IMR-90 (cell line): ENCODE results near the gene CT47C1. TPM values are rescaled to one million over a fixed set of nuclear protein-coding genes. Genes with fewer than 3 reads are reported as not detected.
A peak's percentile ranks its signal among the peaks of the same experiment; 100 is the strongest.

ENCODE experiments used
- ATAC-seq: fragments of 200-7000 bp; cut with Tn5 transposase; 2 replicates; pipeline ENCODE4 v1.9.1; 2020; ENCODE audit warnings: low read depth, mild to moderate bottlenecking, moderate library complexity
- BruUV-seq: library from RNA; stranded (reverse); fragments of 400-500 nt; replicated peaks from 2 replicates; lab custom pipeline; 2021; lab: Mats Ljungman, UMichigan
- CTCF ChIA-PET: fragments of 300-600 bp; formaldehyde crosslinking; extraction: SDS; loops from one replicate; lab custom pipeline; 2021; ENCODE audit warnings: antibody characterized with exemption; lab: Yijun Ruan, JAX
- POLR2A ChIA-PET: fragments of 300-600 bp; sonication (Branson Sonifier 250); formaldehyde crosslinking; loops from one replicate; lab custom pipeline; 2022; ENCODE audit warnings: antibody characterized with exemption; ENCODE audit not compliant: unreplicated experiment; lab: Charles Lee
- DNase-seq: peaks from one replicate; pipeline ENCODE4 v3.0.0; 2013
- H2AFZ ChIP-seq: replicated peaks from 2 replicates; pipeline ENCODE3; 2013; ENCODE audit warnings: low read length, mild to moderate bottlenecking; ENCODE audit not compliant: poor library complexity
- H2AK5ac ChIP-seq: 2 replicates; pipeline ENCODE4 v1.6.1; 2013; ENCODE audit warnings: low read depth, low read length, inconsistent platforms
- H2AK9ac ChIP-seq: replicated peaks from 2 replicates; pipeline ENCODE3; 2013; ENCODE audit warnings: mild to moderate bottlenecking, low read depth, low read length, moderate library complexity; ENCODE audit not compliant: poor library complexity
- H2BK120ac ChIP-seq: 2 replicates; pipeline ENCODE4 v1.6.1; 2013; ENCODE audit warnings: low read depth, low read length, inconsistent platforms
- H2BK15ac ChIP-seq: 3 replicates; pipeline ENCODE4 v1.6.1; 2013; ENCODE audit warnings: low read depth, low read length, inconsistent platforms
- H2BK20ac ChIP-seq: 2 replicates; pipeline ENCODE4 v1.6.1; 2013; ENCODE audit warnings: low read depth, mild to moderate bottlenecking, inconsistent platforms, low read length, moderate library complexity
- H2BK5ac ChIP-seq: 2 replicates; pipeline ENCODE4 v1.6.1; 2013; ENCODE audit warnings: mild to moderate bottlenecking, low read depth, low read length, inconsistent platforms; ENCODE audit not compliant: poor library complexity, severe bottlenecking
- H3K14ac ChIP-seq: replicated peaks from 2 replicates; pipeline ENCODE4 v1.6.1; 2013; ENCODE audit warnings: low read depth, low read length, inconsistent platforms
- H3K18ac ChIP-seq: 2 replicates; pipeline ENCODE4 v1.6.1; 2013; ENCODE audit warnings: low read depth, low read length, control low read depth
- H3K23ac ChIP-seq: 2 replicates; pipeline ENCODE4 v1.6.1; 2013; ENCODE audit warnings: low read depth, low read length, inconsistent platforms
- H3K27ac ChIP-seq: 2 replicates; pipeline ENCODE4 v1.5.1; 2013; ENCODE audit warnings: mild to moderate bottlenecking, control low read depth, low read length; ENCODE audit not compliant: insufficient read depth
- H3K27me3 ChIP-seq: 2 replicates; pipeline ENCODE4 v1.6.1; 2013; ENCODE audit warnings: low read length; ENCODE audit not compliant: control insufficient read depth, insufficient read depth
- H3K36me3 ChIP-seq: 2 replicates; pipeline ENCODE4 v1.6.1; 2013; ENCODE audit warnings: low read length, mixed read lengths; ENCODE audit not compliant: control insufficient read depth, insufficient read depth
- H3K4ac ChIP-seq: 2 replicates; pipeline ENCODE4 v1.6.1; 2013; ENCODE audit warnings: low read depth, low read length, inconsistent platforms
- H3K4me1 ChIP-seq: 2 replicates; pipeline ENCODE4 v1.6.1; 2013; ENCODE audit warnings: low read length, mixed read lengths; ENCODE audit not compliant: control insufficient read depth, insufficient read depth
- H3K4me2 ChIP-seq: 2 replicates; pipeline ENCODE4 v1.6.1; 2013; ENCODE audit warnings: low read depth, mild to moderate bottlenecking, control low read depth, low read length, moderate library complexity
- H3K4me3 ChIP-seq: 2 replicates; pipeline ENCODE4 v1.5.1; 2013; ENCODE audit warnings: low read depth, mild to moderate bottlenecking, control low read depth, low read length, moderate library complexity; ENCODE audit not compliant: insufficient read depth
- H3K56ac ChIP-seq: 2 replicates; pipeline ENCODE4 v1.6.1; 2013; ENCODE audit warnings: low read length, inconsistent platforms; ENCODE audit not compliant: insufficient read depth; ENCODE audit errors: extremely low read depth
- H3K79me1 ChIP-seq, 2 experiments: 2 replicates each; pipeline ENCODE4 v1.6.1; 2013; ENCODE audit warnings: low read length in 2 of 2, inconsistent platforms in 1 of 2, low read depth in 1 of 2
- H3K9ac ChIP-seq: 2 replicates; pipeline ENCODE4 v1.6.1; 2013; ENCODE audit warnings: low read depth, low read length, control low read depth
- H3K9me1 ChIP-seq: 2 replicates; pipeline ENCODE4 v1.6.1; 2013; ENCODE audit warnings: low read length, inconsistent platforms; ENCODE audit not compliant: insufficient read depth
- H3K9me3 ChIP-seq: 2 replicates; pipeline ENCODE4 v1.6.1; 2013; ENCODE audit warnings: low read length; ENCODE audit not compliant: control insufficient read depth, insufficient read depth
- H4K20me1 ChIP-seq: 2 replicates; pipeline ENCODE4 v1.6.1; 2013; ENCODE audit warnings: low read length, inconsistent platforms; ENCODE audit not compliant: insufficient read depth
- H4K5ac ChIP-seq: 2 replicates; pipeline ENCODE4 v1.6.1; 2013; ENCODE audit warnings: mild to moderate bottlenecking, low read depth, low read length, control low read depth
- H4K8ac ChIP-seq, 2 experiments: 2 replicates each; pipeline ENCODE4 v1.6.1; 2013; ENCODE audit warnings: low read depth in 2 of 2, low read length in 2 of 2, control low read depth in 1 of 2, inconsistent platforms in 1 of 2
- H4K91ac ChIP-seq: 2 replicates; pipeline ENCODE4 v1.6.1; 2013; ENCODE audit warnings: low read depth, low read length, inconsistent platforms; ENCODE audit not compliant: insufficient read depth
- FOS ChIP-seq: fragments of 150-350 bp; IDR thresholded peaks from 2 replicates; pipeline ENCODE4 v1.6.1; 2016; ENCODE audit warnings: low read depth, low read length
- MAFK ChIP-seq: IDR thresholded peaks from 2 replicates; pipeline ENCODE4 v1.6.1; 2012; ENCODE audit warnings: low read depth, low read length, improper control_type of control experiment
- RFX5 ChIP-seq: IDR thresholded peaks from 2 replicates; pipeline ENCODE4 v1.8.0; 2012; ENCODE audit warnings: low read depth, mild to moderate bottlenecking, low read length, moderate library complexity
- WGBS, 2 experiments: methylation state at CpG; one replicate each; pipeline versions ENCODE4 v1.1.5 to v1.1.7; 2013; ENCODE audit warnings: missing lambda C conversion rate in 2 of 2; ENCODE audit not compliant: insufficient read length in 1 of 2; ENCODE audit errors: extremely low coverage in 2 of 2; 5-methylcytosine and 5-hydroxymethylcytosine counted together
- dilution Hi-C: fragments of 300-500 bp; cut with HindIII; formaldehyde crosslinking; loops from one replicate; pipeline ENCODE4 v1.14.3; 2018; ENCODE audit warnings: low sequenced_read_pairs; ENCODE audit not compliant: unreplicated experiment
- in situ Hi-C: fragments of 300-500 bp; cut with MboI; formaldehyde crosslinking; loops from 3 replicates; pipeline ENCODE4 v1.14.3; 2019; ENCODE audit warnings: low sequenced_read_pairs, inconsistent platforms, mixed read lengths
- intact Hi-C: fragments of 100-400 bp; cut with micrococcal nuclease; formaldehyde crosslinking; loops from 2 replicates; pipeline ENCODE4 v1.10.0; 2022
- polyA plus RNA-seq, 3 experiments: library from polyadenylated mRNA; depleted of rRNA; stranded (reverse); fragments of >200 nt; gene quantifications; 2 replicates each; pipeline ENCODE4 v1.2.3, GENCODE V29; 2012; ENCODE audit warnings: low replicate concordance in 1 of 3
- total RNA-seq: library from RNA; depleted of rRNA; stranded (reverse); fragments of >200 nt; gene quantifications from 2 replicates; pipeline ENCODE4 v1.2.3, GENCODE V29; 2012
- TF ChIP-seq, protein P1 (sequence below): fragments of 150-350 bp; IDR thresholded peaks from 2 replicates; pipeline ENCODE4 v1.6.1; 2016; ENCODE audit warnings: low read depth, mild to moderate bottlenecking, low read length, moderate library complexity, borderline replicate concordance
- TF ChIP-seq, protein P2 (sequence below): fragments of 150-350 bp; IDR thresholded peaks from 2 replicates; pipeline ENCODE4 v1.6.1; 2017; ENCODE audit warnings: mild to moderate bottlenecking, antibody characterized with exemption, low read length, low read depth

Gene CT47C1
- total and polyA plus RNA-seq, 2 of the 4 experiments (the other 2 are of a cell fraction): not detected

DNA sequence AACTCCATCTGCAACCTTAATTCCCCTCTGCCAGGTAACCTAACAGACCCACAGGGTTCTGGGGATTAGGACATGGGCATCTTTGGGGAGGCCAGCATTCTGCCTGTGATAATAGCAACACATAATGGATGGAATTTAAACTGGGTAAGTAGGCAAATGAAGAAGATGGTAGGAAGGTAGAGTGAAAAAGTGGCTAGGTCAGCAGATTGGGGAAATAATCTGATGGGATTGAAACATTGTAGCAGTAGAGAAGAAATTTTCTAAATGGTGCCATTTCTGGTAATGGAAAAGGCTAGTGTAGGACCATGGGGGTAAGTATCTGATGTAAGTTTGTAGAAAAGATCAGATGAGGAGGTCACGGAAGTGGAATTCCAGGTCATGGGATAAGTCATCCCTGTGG lies 3.0 kb upstream of the CT47C1 start:
- DNase-seq (no peak), ATAC-seq (no peak)
- H3K4me1 ChIP-seq: no peaks in the 10 kb centered on the region
- no peak overlapping the region for H3K4ac ChIP-seq
- H2BK5ac ChIP-seq: no peak overlapping the region
- H3K9me1 ChIP-seq: no peaks in the 10 kb centered on the region
- peaks cover 8% of the 10 kb centered on the region for H3K27me3 ChIP-seq
- H4K5ac ChIP-seq: no peak overlapping the region
- no peaks in the 10 kb centered on the region for H3K79me1 ChIP-seq
- no peak overlapping the region for H2AK9ac ChIP-seq
- H4K8ac ChIP-seq: no peak overlapping the region
- H3K4me2 ChIP-seq: no peak overlapping the region
- no peaks in the 10 kb centered on the region for H3K9me3 ChIP-seq
- no peak overlapping the region for H2AK5ac ChIP-seq
- H2BK120ac ChIP-seq: no peak overlapping the region
- H3K18ac ChIP-seq: no peak overlapping the region
- no peak overlapping the region for H3K56ac ChIP-seq
- no peaks in the 10 kb centered on the region for H3K36me3 ChIP-seq
- H3K14ac ChIP-seq: no peak overlapping the region
- H4K91ac ChIP-seq: no peak overlapping the region
- dilution Hi-C loops: no loop called here
- no peak overlapping the region for H2BK20ac ChIP-seq
- CTCF ChIA-PET: interaction anchor here (0.6 kb wide), 1 partner anchor 215 kb away, joined by 3 read pairs; no protein-coding TSS in a partner anchor
- WGBS, 2 experiments: no CpG with 5 or more reads among the region's 1 CpG
- no peak overlapping the region for H3K4me3 ChIP-seq
- POLR2A ChIA-PET: no interaction called here
- H4K20me1 ChIP-seq: no peaks in the 10 kb centered on the region
- intact Hi-C loops: no loop called here
- no TSS peak for BruUV-seq
- in situ Hi-C loops: loop anchor here (5.0 kb wide), 1 partner anchor 222 kb away; no protein-coding TSS in a partner anchor
- no peak overlapping the region for H3K23ac ChIP-seq
- TF ChIP-seq, protein P1, sequence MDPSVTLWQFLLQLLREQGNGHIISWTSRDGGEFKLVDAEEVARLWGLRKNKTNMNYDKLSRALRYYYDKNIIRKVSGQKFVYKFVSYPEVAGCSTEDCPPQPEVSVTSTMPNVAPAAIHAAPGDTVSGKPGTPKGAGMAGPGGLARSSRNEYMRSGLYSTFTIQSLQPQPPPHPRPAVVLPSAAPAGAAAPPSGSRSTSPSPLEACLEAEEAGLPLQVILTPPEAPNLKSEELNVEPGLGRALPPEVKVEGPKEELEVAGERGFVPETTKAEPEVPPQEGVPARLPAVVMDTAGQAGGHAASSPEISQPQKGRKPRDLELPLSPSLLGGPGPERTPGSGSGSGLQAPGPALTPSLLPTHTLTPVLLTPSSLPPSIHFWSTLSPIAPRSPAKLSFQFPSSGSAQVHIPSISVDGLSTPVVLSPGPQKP: no peak
- peak; percentile 53 for TF ChIP-seq MAFK
- TF ChIP-seq RFX5: no peak
- TF ChIP-seq, protein P2, sequence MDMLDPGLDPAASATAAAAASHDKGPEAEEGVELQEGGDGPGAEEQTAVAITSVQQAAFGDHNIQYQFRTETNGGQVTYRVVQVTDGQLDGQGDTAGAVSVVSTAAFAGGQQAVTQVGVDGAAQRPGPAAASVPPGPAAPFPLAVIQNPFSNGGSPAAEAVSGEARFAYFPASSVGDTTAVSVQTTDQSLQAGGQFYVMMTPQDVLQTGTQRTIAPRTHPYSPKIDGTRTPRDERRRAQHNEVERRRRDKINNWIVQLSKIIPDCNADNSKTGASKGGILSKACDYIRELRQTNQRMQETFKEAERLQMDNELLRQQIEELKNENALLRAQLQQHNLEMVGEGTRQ: no peak
- TF ChIP-seq FOS: no peak
- no peak overlapping the region for H2BK15ac ChIP-seq
- H2AFZ ChIP-seq: no peak overlapping the region
- no peak overlapping the region for H3K27ac ChIP-seq
- no peak overlapping the region for H3K9ac ChIP-seq
